HTR-8/SVneo (cell line): Measurements from ENCODE around the gene PTPN23.

ENCODE experiments used
- DNase-seq: peaks from one replicate; pipeline ENCODE4 v3.0.0; 2011; ENCODE audit warnings: low spot score, mixed read lengths; ENCODE audit not compliant: insufficient read length
- FAIRE-seq: peaks from 2 replicates; lab custom pipeline; 2011; peaks lifted over from hg19 to GRCh38; lab: Jason Lieb, UNC

Gene PTPN23

GRCh38 chr3:47418167-47419082, 37.6 kb downstream of the PTPN23 start:
- no peak for FAIRE-seq
- DNase-seq, result no peak

- DNase-seq, result no peak
- no peak for FAIRE-seq
Measured at GRCh38 chr3:47419083-47420043, 38.5 kb downstream of the PTPN23 start.

- FAIRE-seq (no peak), DNase-seq (no peak)
Measured at GRCh38 chr3:47420044-47420430, 39.2 kb downstream of the PTPN23 start.

- FAIRE-seq, result peak; percentile 90
- peak; percentile 88 for DNase-seq
Measured at GRCh38 chr3:47420511-47421484, 40.0 kb downstream of the PTPN23 start.

- DNase-seq, result peak; percentile 28
Measured at GRCh38 chr3:47421741-47422649, 41.2 kb downstream of the PTPN23 start.

GRCh38 chr3:47422743-47423142, 41.9 kb downstream of the PTPN23 start:
- FAIRE-seq (no peak), DNase-seq (no peak)

More at GRCh38 chr3:47421741-47422649, 41.2 kb downstream of the PTPN23 start:
- no peak for FAIRE-seq

- no peak for DNase-seq
- no peak for FAIRE-seq
Measured at GRCh38 chr3:47423548-47424145, 42.8 kb downstream of the PTPN23 start.

GRCh38 chr3:47424434-47425382, 43.9 kb downstream of the PTPN23 start:
- DNase-seq (no peak), FAIRE-seq (no peak)

GRCh38 chr3:47425383-47425778, 44.6 kb downstream of the PTPN23 start:
- no peak for FAIRE-seq
- DNase-seq, result no peak

GRCh38 chr3:47425959-47426358, 45.1 kb downstream of the PTPN23 start:
- no peak for FAIRE-seq

GRCh38 chr3:47427866-47428265, 47.0 kb downstream of the PTPN23 start:
- FAIRE-seq (no peak), DNase-seq (no peak)

More at GRCh38 chr3:47425959-47426358, 45.1 kb downstream of the PTPN23 start:
- no peak for DNase-seq

- no peak for DNase-seq
- no peak for FAIRE-seq
Measured at GRCh38 chr3:47428662-47429061, 47.8 kb downstream of the PTPN23 start.

GRCh38 chr3:47429476-47430270, 48.9 kb downstream of the PTPN23 start:
- no peak for DNase-seq
- no peak for FAIRE-seq

- no peak for DNase-seq
- FAIRE-seq, result no peak
Measured at GRCh38 chr3:47430606-47431005, 49.8 kb downstream of the PTPN23 start.

- no peak for DNase-seq
- FAIRE-seq, result no peak
Measured at GRCh38 chr3:47431225-47431624, 50.4 kb downstream of the PTPN23 start.

- DNase-seq, result no peak
Measured at GRCh38 chr3:47432673-47433072, 51.9 kb downstream of the PTPN23 start.

More at GRCh38 chr3:47432673-47433072, 51.9 kb downstream of the PTPN23 start:
- no peak for FAIRE-seq
